ENCODE results near the gene CYP3A4. TPM values are rescaled to one million over a fixed set of nuclear protein-coding genes. Genes with fewer than 3 reads are reported as not detected.
"Not testable (repeated sequence)": the region's sequence is repeated elsewhere in the genome, so short reads cannot be mapped to it uniquely, and the experiment has no call there.

The CYP3A4 gene
- total RNA-seq, 3 donors from 2014 or later, result 0.11 to 0.23 TPM; not detected in 1

DNA sequence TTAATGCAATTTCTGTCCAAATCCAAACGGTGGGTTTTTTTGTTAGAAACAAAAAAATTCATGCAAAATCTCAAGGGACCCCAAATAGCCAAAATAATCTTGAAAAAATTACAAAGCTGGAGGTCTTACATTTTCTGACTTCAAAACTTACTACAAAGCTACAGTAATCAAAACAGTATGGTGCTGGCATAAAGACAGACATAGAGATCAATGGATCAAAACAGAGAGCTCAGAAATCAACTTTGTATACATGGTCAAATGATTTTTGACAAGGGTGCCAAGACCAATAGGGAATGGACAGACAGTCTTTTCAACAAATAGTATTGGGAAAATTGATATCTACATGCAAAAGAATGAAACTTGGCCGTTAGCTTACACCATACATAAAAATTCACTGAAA is 21.7 kb upstream of the CYP3A4 start:
- H3K9me3 Mint-ChIP-seq, result no peaks in the 10 kb centered on the region
- ATAC-seq (no peak), DNase-seq (no peak)
- H3K36me3 Mint-ChIP-seq (ENCODE audit: insufficient read depth), result no peaks in the 10 kb centered on the region
- peaks cover 55% of the 10 kb centered on the region for H3K27me3 Mint-ChIP-seq (ENCODE audit: low read depth)
- no peak overlapping the region for H3K4me3 Mint-ChIP-seq
- no peaks in the 10 kb centered on the region for H3K4me1 Mint-ChIP-seq (ENCODE audit: low read depth)

DNA sequence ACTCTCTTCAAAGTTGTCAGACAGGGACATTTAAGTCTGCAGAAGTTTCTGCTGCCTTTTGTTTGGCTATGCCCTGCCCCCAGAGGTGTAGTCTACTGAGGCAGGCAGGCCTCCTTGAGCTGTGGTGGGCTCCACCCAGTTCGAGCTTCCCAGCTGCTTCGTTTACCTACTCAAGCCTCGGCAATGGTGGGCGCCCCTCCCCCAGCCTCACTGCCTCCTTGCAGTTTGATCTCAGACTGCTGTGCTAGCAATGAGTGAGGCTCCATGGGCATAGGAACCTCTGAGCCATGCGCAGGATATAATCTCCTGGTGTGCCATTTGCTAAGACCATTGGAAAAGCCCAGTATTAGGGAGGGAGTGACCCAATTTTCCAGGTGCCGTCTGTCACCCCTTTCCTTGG is 19.1 kb upstream of the CYP3A4 start:
- DNase-seq; H3K4me3 Mint-ChIP-seq; H3K4me1 Mint-ChIP-seq (ENCODE audit: low read depth); H3K9me3 Mint-ChIP-seq; H3K36me3 Mint-ChIP-seq (ENCODE audit: insufficient read depth); ATAC-seq: not testable (repeated sequence)
- H3K27me3 Mint-ChIP-seq (ENCODE audit: low read depth), result peaks cover 52% of the 10 kb centered on the region

- not testable (repeated sequence) for DNase-seq; ATAC-seq; H3K4me1 Mint-ChIP-seq (ENCODE audit: low read depth); H3K36me3 Mint-ChIP-seq (ENCODE audit: insufficient read depth); H3K4me3 Mint-ChIP-seq; H3K9me3 Mint-ChIP-seq
- H3K27me3 Mint-ChIP-seq (ENCODE audit: low read depth), result peaks cover 42% of the 10 kb centered on the region
These were observed 17.4 kb upstream of the CYP3A4 start for GRCh38 chr7:99801407-99801806.

GRCh38 chr7:99798972-99799371 is 15.0 kb upstream of the CYP3A4 start:
- no peaks in the 10 kb centered on the region for H3K9me3 Mint-ChIP-seq
- H3K27me3 Mint-ChIP-seq (ENCODE audit: low read depth), result peaks cover 29% of the 10 kb centered on the region
- DNase-seq (no peak), ATAC-seq (no peak)
- H3K4me1 Mint-ChIP-seq (ENCODE audit: low read depth), result no peaks in the 10 kb centered on the region
- H3K4me3 Mint-ChIP-seq, result no peak overlapping the region
- no peaks in the 10 kb centered on the region for H3K36me3 Mint-ChIP-seq (ENCODE audit: insufficient read depth)

DNA sequence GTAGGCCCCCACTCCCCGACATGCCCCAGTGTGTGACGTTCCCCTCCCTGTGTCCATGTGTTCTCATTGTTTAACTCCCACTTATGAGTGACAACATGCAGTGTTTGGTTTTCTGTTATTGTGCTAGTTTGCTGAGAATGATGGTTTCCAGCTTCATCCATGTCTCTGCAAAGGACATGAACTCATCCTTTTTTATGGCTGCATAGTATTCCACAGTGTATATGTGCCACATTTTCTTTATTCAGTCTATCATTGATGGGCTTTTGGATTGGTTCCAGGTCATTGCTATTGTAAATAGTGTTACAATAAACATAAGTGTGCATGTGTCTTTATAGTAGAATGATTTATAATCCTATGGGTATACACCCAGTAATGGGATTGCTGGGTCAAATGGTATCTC is 11.9 kb upstream of the CYP3A4 start:
- not testable (repeated sequence) for H3K9me3 Mint-ChIP-seq; DNase-seq; H3K4me3 Mint-ChIP-seq; ATAC-seq; H3K4me1 Mint-ChIP-seq (ENCODE audit: low read depth); H3K36me3 Mint-ChIP-seq (ENCODE audit: insufficient read depth)
- peaks cover 16% of the 10 kb centered on the region for H3K27me3 Mint-ChIP-seq (ENCODE audit: low read depth)

DNA sequence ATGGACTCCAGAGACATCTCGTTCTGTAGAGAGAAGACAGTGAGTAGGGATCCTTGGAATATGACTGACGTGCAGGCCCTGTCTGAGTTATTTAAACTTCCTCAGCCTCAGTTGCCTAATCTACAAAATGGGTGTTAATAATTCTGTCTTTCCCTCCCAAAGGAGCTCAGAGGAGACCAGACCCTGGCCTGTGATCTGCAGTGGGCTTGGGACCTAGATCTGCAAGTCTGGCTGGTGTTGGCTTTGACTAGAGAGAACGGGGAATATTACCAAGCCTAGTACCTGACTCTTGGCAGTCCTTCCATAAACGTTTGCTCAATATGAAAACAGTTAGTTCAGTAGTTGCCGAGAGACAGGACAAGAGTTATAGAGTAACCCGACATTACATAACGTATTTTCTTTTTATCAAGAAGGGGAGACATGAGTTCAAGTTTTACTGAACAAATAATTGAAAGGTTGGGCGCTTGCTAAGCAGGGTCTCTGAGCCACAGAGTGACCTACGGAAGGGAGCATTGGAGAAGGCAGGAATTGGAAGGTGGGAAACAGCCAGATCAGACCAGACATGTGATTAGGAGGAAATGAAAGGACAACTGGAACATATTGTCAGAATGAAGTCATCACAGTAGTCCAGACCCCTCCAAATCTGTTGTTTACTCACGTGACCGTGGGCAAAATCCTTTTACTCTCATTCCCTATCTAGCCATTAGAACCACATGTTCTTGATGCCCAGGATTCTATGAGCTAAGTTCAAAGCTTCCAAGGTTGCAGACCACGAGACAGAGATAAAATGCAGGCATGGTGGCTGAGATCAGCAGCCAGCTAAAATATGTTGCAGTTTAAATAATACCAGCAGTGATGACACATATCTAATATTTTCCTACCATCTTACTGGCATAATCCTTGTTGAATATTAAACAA is 10.9 kb upstream of the CYP3A4 start:
- no peak for ATAC-seq
- no peak for DNase-seq
- peaks cover 12% of the 10 kb centered on the region for H3K27me3 Mint-ChIP-seq (ENCODE audit: low read depth)
- peaks cover 1% of the 10 kb centered on the region for H3K4me1 Mint-ChIP-seq (ENCODE audit: low read depth)
- no peaks in the 10 kb centered on the region for H3K9me3 Mint-ChIP-seq
- H3K36me3 Mint-ChIP-seq (ENCODE audit: insufficient read depth), result no peaks in the 10 kb centered on the region
- H3K4me3 Mint-ChIP-seq, result no peak overlapping the region

DNA sequence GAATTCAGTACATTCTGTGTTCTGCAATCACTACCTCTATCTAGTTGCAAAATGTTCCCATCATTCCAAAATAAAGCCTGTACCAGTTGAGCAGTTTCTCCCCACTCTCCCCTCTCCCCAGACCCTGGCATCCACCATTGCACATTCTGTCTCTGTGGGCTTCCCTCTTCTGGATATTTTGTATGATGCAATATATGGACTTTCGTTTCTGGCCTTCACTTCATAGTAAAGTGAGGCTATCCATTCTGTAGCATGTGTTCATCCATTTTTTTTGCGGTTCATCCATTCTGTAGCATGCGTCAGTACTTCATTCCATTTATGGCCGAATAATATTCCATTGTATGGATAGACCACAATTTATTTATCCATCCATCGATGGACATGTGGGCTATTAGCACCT is 9.5 kb upstream of the CYP3A4 start:
- ATAC-seq, result no peak
- Mint-ChIP-seq H3K36me3 (ENCODE audit: insufficient read depth) (no peaks in the 10 kb centered on the region), H3K4me3 (no peak overlapping the region), H3K9me3 (no peaks in the 10 kb centered on the region), H3K27me3 (ENCODE audit: low read depth) (peaks cover 11% of the 10 kb centered on the region), H3K4me1 (ENCODE audit: low read depth) (peaks cover 8% of the 10 kb centered on the region)
- DNase-seq, result no peak

- H3K9me3 Mint-ChIP-seq, result no peaks in the 10 kb centered on the region
- H3K27me3 Mint-ChIP-seq (ENCODE audit: low read depth), result peaks cover 9% of the 10 kb centered on the region
- H3K4me1 Mint-ChIP-seq (ENCODE audit: low read depth), result peaks cover 9% of the 10 kb centered on the region
- no peak overlapping the region for H3K4me3 Mint-ChIP-seq
- ATAC-seq, result no peak
- DNase-seq, result no peak
- no peaks in the 10 kb centered on the region for H3K36me3 Mint-ChIP-seq (ENCODE audit: insufficient read depth)
These were observed 9.0 kb upstream of the CYP3A4 start for GRCh38 chr7:99792967-99793366.

- Mint-ChIP-seq H3K36me3 (ENCODE audit: insufficient read depth) (no peaks in the 10 kb centered on the region), H3K9me3 (no peaks in the 10 kb centered on the region), H3K27me3 (ENCODE audit: low read depth) (peaks cover 9% of the 10 kb centered on the region), H3K4me3 (no peak overlapping the region), H3K4me1 (ENCODE audit: low read depth) (peaks cover 13% of the 10 kb centered on the region)
- ATAC-seq (no peak), DNase-seq (no peak)
These were observed 7.8 kb upstream of the CYP3A4 start for GRCh38 chr7:99791667-99792369.

DNA sequence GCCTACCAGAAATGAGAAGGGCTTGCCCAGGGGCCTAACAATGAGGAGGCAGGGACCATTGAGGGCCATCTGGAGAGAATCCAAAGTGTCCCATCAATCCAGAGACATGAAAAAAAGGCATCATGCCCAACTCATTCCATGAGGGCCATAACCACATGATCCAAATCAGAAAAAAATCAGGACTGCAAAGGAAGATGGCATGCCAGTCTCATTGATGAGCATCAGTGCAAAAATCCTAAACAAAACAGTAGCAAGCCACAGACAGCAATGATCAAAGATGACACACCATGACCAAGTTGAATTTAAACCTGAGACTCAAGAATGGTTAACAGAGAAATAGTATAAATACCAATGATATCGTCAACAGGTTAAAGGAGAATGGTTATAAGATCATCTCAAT is 7.0 kb upstream of the CYP3A4 start:
- Mint-ChIP-seq H3K27me3 (ENCODE audit: low read depth) (peaks cover 5% of the 10 kb centered on the region), H3K4me3 (no peak overlapping the region), H3K4me1 (ENCODE audit: low read depth) (peaks cover 13% of the 10 kb centered on the region), H3K36me3 (ENCODE audit: insufficient read depth) (no peaks in the 10 kb centered on the region), H3K9me3 (no peaks in the 10 kb centered on the region)
- ATAC-seq (no peak), DNase-seq (no peak)

DNA sequence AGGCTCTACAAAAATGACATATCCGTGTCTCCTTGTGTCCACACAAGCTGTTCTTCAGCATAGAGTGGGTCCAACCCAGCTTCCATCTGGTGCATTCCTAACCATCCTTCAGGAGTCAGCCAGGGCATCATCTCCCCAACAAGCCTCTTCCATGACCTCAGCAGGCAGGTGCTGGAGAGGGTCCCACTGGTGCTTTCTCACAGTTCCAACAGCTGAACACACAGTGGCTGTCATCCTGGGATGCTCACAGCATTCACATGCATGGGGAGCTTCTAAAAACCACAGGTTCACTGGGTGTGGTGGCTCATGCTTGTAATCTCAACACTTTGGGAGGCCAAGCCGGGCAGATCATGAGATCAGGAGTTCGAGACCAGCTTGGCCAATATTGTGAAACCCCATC is 6.4 kb upstream of the CYP3A4 start:
- no peak overlapping the region for H3K4me3 Mint-ChIP-seq
- no peaks in the 10 kb centered on the region for H3K9me3 Mint-ChIP-seq
- peaks cover 5% of the 10 kb centered on the region for H3K27me3 Mint-ChIP-seq (ENCODE audit: low read depth)
- H3K4me1 Mint-ChIP-seq (ENCODE audit: low read depth), result peaks cover 13% of the 10 kb centered on the region
- H3K36me3 Mint-ChIP-seq (ENCODE audit: insufficient read depth), result no peaks in the 10 kb centered on the region
- ATAC-seq, result no peak
- DNase-seq, result no peak

GRCh38 chr7:99789441-99790070 is 5.6 kb upstream of the CYP3A4 start:
- no peaks in the 10 kb centered on the region for H3K9me3 Mint-ChIP-seq
- peaks cover 13% of the 10 kb centered on the region for H3K4me1 Mint-ChIP-seq (ENCODE audit: low read depth)
- H3K27me3 Mint-ChIP-seq (ENCODE audit: low read depth), result peaks cover 6% of the 10 kb centered on the region
- H3K4me3 Mint-ChIP-seq, result no peak overlapping the region
- DNase-seq, result no peak
- no peaks in the 10 kb centered on the region for H3K36me3 Mint-ChIP-seq (ENCODE audit: insufficient read depth)
- ATAC-seq, result peak; percentile 42 to 51

- peak; percentile 72 for ATAC-seq
- Mint-ChIP-seq H3K36me3 (ENCODE audit: insufficient read depth) (no peaks in the 10 kb centered on the region), H3K4me1 (ENCODE audit: low read depth) (peaks cover 13% of the 10 kb centered on the region), H3K27me3 (ENCODE audit: low read depth) (peaks cover 15% of the 10 kb centered on the region), H3K9me3 (no peaks in the 10 kb centered on the region), H3K4me3 (no peak overlapping the region)
- DNase-seq, result no peak
These were observed 4.6 kb upstream of the CYP3A4 start for GRCh38 chr7:99788554-99788953.

DNA sequence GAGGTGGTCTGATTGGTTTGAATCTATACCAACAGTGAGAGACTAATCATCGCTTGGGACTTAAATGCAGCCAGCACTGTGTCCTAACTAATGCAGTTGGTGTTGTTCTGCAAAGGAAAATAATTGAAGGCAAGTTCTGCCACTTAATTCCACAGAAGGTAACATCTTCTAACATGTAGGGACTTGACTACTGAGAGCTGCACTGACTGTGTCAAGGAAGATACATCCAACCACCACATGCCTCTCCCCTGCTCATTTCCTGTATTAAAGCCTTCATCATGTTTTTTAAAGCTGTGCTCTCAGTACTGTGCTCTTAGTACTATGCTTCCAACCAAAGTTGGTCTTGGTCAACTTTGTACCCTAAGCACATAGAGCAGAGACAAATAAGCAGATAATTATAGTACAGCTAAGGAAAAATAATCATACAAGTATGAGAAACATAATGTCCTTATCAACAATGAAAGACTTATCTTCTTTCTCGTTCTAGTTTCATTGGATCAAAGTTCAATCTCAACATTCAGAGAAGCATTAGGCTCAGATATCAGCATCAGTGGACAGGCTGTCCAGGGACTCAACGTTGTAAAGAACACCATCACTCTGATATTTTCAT is 2.8 kb upstream of the CYP3A4 start:
- peaks cover 12% of the 10 kb centered on the region for H3K27me3 Mint-ChIP-seq (ENCODE audit: low read depth)
- DNase-seq, result no peak
- no peaks in the 10 kb centered on the region for H3K36me3 Mint-ChIP-seq (ENCODE audit: insufficient read depth)

More for the DNA sequence above, 2.8 kb upstream of the CYP3A4 start:
- Mint-ChIP-seq H3K9me3 (no peaks in the 10 kb centered on the region), H3K4me3 (no peak overlapping the region), H3K4me1 (ENCODE audit: low read depth) (peaks cover 13% of the 10 kb centered on the region)
- no peak for ATAC-seq

Data from activated T-cell treated with anti-CD3 and anti-CD28 coated beads, Interleukin-2, amount 50 U/mL, for 4 hours (primary cell).